WTC11 (cell line): Measurements from ENCODE around the gene POLR3A. TPM values are rescaled to one million over a fixed set of nuclear protein-coding genes. Genes with fewer than 3 reads are reported as not detected.

ENCODE experiments used
- ATAC-seq: fragments of 200-7000 bp; cut with Tn5 transposase; 2 replicates; pipeline ENCODE4 v1.10.0; 2021; ENCODE audit warnings: mild to moderate bottlenecking, moderate library complexity
- CTCF ChIA-PET: fragments of 300-600 bp; sonication (Branson Sonifier 250); formaldehyde crosslinking; loops from one replicate; lab custom pipeline; 2021; ENCODE audit warnings: antibody characterized with exemption; lab: Charles Lee
- POLR2A ChIA-PET: fragments of 350-600 bp; sonication (Branson Sonifier 250); formaldehyde crosslinking; loops from one replicate; lab custom pipeline; 2021; ENCODE audit warnings: antibody characterized with exemption; lab: Charles Lee
- DNase-seq: peaks from one replicate; pipeline ENCODE4 v3.0.0; 2021; ENCODE audit warnings: low spot score
- H3K27ac Mint-ChIP-seq: 2 replicates; pipeline ENCODE4 v1.8.0; 2021; ENCODE audit warnings: mixed read lengths
- H3K27me3 Mint-ChIP-seq: 2 replicates; pipeline ENCODE4 v1.8.0; 2021; ENCODE audit warnings: low read depth, mild to moderate bottlenecking, moderate library complexity, mixed read lengths
- H3K36me3 Mint-ChIP-seq: 2 replicates; pipeline ENCODE4 v1.8.0; 2021; ENCODE audit warnings: mixed read lengths
- H3K4me1 Mint-ChIP-seq: 2 replicates; pipeline ENCODE4 v1.8.0; 2022; ENCODE audit warnings: mixed read lengths
- H3K4me3 Mint-ChIP-seq: 2 replicates; pipeline ENCODE4 v1.8.0; 2021; ENCODE audit warnings: mild to moderate bottlenecking, moderate library complexity, mixed read lengths
- H3K9me3 Mint-ChIP-seq: 2 replicates; pipeline ENCODE4 v1.8.0; 2021; ENCODE audit warnings: mixed read lengths
- CREM ChIP-seq: sonication (generic); formaldehyde crosslinking; IDR thresholded peaks from 2 replicates; pipeline ENCODE4 v1.8.1; 2022; ENCODE audit warnings: mild to moderate bottlenecking, missing genetic modification reagents, moderate library complexity
- ESRRA ChIP-seq: sonication (generic); formaldehyde crosslinking; IDR thresholded peaks from 2 replicates; pipeline ENCODE4 v1.8.1; 2022; ENCODE audit warnings: mild to moderate bottlenecking, missing genetic modification reagents, borderline replicate concordance
- GABPB1 ChIP-seq: sonication (generic); formaldehyde crosslinking; IDR thresholded peaks from 2 replicates; pipeline ENCODE4 v1.8.1; 2023; ENCODE audit warnings: mild to moderate bottlenecking, missing genetic modification reagents
- JUN ChIP-seq: sonication (generic); formaldehyde crosslinking; IDR thresholded peaks from 2 replicates; pipeline ENCODE4 v1.8.0; 2023; ENCODE audit warnings: mild to moderate bottlenecking, missing genetic modification reagents
- ZNF219 ChIP-seq: sonication (generic); formaldehyde crosslinking; IDR thresholded peaks from 2 replicates; pipeline ENCODE4 v1.8.0; 2023; ENCODE audit warnings: missing genetic modification reagents, mild to moderate bottlenecking, borderline replicate concordance
- ZNF232 ChIP-seq: sonication (generic); formaldehyde crosslinking; IDR thresholded peaks from 2 replicates; pipeline ENCODE4 v1.8.0; 2022; ENCODE audit warnings: mild to moderate bottlenecking, missing genetic modification reagents
- ZNF263 ChIP-seq: sonication (generic); formaldehyde crosslinking; IDR thresholded peaks from 2 replicates; pipeline ENCODE4 v1.8.1; 2022; ENCODE audit warnings: low read depth, mild to moderate bottlenecking, moderate library complexity, missing genetic modification reagents
- total RNA-seq: library from RNA; stranded (reverse); gene quantifications from 3 replicates; pipeline ENCODE4 v1.2.3, GENCODE V29; 2021
- TF ChIP-seq, protein P1 (sequence below): sonication (generic); formaldehyde crosslinking; conservative IDR thresholded peaks from 2 replicates; pipeline ENCODE4 v1.8.1; 2022; ENCODE audit warnings: mild to moderate bottlenecking, missing genetic modification reagents
- TF ChIP-seq, protein P2 (sequence below): sonication (generic); formaldehyde crosslinking; IDR thresholded peaks from 2 replicates; pipeline ENCODE4 v1.8.0; 2023; ENCODE audit warnings: missing genetic modification reagents
- TF ChIP-seq, protein P3 (sequence below): sonication (generic); formaldehyde crosslinking; IDR thresholded peaks from 2 replicates; pipeline ENCODE4 v1.8.1; 2022; ENCODE audit warnings: low read depth, mild to moderate bottlenecking, moderate library complexity, missing genetic modification reagents, borderline replicate concordance
- TF ChIP-seq, protein P4 (sequence below): sonication (generic); formaldehyde crosslinking; IDR thresholded peaks from 2 replicates; pipeline ENCODE4 v1.8.0; 2022; ENCODE audit warnings: mild to moderate bottlenecking, missing genetic modification reagents
- TF ChIP-seq, protein P5 (sequence below): sonication (generic); formaldehyde crosslinking; conservative IDR thresholded peaks from 2 replicates; pipeline ENCODE4 v1.8.1; 2023; ENCODE audit warnings: mild to moderate bottlenecking, low read depth, missing genetic modification reagents, moderate library complexity
- TF ChIP-seq, protein P6 (sequence below): fragments of 250-450 bp; sonication (Bioruptor Pico); IDR thresholded peaks from 2 replicates; pipeline ENCODE4 v1.8.0; 2021; ENCODE audit warnings: mild to moderate bottlenecking

The POLR3A gene
- total RNA-seq, 1 experiment from 2014 or later = 32.2 TPM

DNA sequence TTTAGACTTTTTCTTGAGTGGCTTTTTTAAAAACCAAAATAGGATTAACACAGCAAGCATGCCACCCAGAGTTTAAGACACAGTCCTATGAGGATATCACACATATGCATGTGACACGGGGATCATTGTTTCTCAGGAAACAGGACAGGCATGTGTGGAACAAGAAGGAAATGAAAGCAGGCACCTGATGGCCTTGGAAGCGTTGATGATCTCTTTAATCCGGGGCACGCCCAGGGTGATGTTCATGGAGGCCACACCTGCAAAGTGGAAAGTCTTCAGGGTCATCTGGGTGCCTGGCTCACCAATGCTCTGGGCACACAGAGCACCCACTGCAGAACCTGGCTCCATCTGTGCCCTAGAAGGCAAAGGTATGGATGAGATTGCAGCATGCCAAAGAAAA, 44.3 kb downstream of the POLR3A start:
- ATAC-seq = no peak
- Mint-ChIP-seq H3K36me3 (peaks cover 88% of the 10 kb centered on the region), H3K4me3 (no peak overlapping the region)

DNA sequence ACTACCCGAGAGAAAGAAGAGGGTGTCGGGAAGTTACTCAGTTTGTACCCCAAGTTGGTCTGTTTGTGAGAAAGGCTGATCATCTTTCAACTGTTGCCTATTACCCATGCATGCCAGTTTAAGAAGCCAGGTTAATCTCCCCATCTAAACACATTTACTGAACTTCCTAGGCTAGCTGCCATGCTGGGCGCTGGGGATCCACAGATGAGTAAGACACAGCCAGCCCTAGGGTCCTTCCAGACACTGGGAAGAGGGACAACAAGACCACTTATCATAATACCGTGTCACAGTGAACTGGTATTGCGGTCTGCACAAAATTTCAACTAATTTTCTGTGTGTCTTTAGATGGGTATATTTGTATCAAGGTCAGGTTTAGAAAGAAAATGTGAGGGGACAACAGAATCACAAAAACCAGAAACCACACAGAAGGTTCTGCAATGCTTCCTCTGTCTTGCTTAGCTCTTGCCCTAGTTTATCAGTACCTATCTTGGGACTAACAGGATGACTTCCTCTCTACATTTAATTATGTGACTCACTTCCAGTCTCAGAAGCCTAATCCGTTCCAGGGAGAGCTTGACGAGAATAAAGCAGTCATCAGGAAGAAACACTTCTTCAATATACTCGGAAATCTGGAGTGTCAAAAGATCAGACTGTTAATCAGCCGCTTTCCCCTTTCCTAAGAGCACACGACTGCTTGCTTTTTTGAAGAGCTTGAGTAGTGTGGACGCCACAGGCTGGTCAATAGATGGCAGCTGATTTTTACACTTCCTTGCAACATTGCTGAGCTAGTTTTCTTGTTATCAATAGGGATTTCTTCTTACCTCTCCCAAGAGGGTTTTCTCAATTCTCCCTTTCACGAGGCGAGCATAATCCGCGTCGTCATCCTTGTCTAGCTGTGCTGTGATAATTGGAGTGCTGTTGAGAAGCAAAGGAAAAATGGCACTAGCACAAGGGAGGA, 45.7 kb downstream of the POLR3A start:
- ChIA-PET CTCF (interaction anchor here (1.0 to 1.2 kb wide), 2 partner anchors 9 to 94 kb away, joined by 4 to 5 read pairs; no protein-coding TSS in a partner anchor), POLR2A (no interaction called here)
- Mint-ChIP-seq H3K4me1 (peaks cover 5% of the 10 kb centered on the region; the same call in 1 of the 2 replicates), H3K27me3 (no peaks in the 10 kb centered on the region), H3K9me3 (no peaks in the 10 kb centered on the region), H3K4me3 (no peak overlapping the region), H3K36me3 (peaks cover 85% of the 10 kb centered on the region), H3K27ac (no peak overlapping the region)
- TF ChIP-seq, protein P1, sequence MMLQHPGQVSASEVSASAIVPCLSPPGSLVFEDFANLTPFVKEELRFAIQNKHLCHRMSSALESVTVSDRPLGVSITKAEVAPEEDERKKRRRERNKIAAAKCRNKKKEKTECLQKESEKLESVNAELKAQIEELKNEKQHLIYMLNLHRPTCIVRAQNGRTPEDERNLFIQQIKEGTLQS = no peak
- TF ChIP-seq JUN (CRISPR knock-in tag) = no peak
- no peak for TF ChIP-seq ZNF219 (CRISPR knock-in tag)
- no peak for TF ChIP-seq CREM (CRISPR knock-in tag)
- TF ChIP-seq ZNF232 (CRISPR knock-in tag) = no peak
- TF ChIP-seq, protein P2, sequence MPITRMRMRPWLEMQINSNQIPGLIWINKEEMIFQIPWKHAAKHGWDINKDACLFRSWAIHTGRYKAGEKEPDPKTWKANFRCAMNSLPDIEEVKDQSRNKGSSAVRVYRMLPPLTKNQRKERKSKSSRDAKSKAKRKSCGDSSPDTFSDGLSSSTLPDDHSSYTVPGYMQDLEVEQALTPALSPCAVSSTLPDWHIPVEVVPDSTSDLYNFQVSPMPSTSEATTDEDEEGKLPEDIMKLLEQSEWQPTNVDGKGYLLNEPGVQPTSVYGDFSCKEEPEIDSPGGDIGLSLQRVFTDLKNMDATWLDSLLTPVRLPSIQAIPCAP (CRISPR knock-in tag) = no peak
- TF ChIP-seq ZNF263 (CRISPR knock-in tag) = no peak
- no peak for TF ChIP-seq GABPB1 (CRISPR knock-in tag)
- no peak for TF ChIP-seq ESRRA (CRISPR knock-in tag)
- ATAC-seq (no peak), DNase-seq (no peak)

More for the DNA sequence above, 44.3 kb downstream of the POLR3A start:
- H3K4me1 Mint-ChIP-seq = peaks cover 5% of the 10 kb centered on the region; the same call in 1 of the 2 replicates
- H3K9me3 Mint-ChIP-seq = no peaks in the 10 kb centered on the region
- TF ChIP-seq, protein P3, sequence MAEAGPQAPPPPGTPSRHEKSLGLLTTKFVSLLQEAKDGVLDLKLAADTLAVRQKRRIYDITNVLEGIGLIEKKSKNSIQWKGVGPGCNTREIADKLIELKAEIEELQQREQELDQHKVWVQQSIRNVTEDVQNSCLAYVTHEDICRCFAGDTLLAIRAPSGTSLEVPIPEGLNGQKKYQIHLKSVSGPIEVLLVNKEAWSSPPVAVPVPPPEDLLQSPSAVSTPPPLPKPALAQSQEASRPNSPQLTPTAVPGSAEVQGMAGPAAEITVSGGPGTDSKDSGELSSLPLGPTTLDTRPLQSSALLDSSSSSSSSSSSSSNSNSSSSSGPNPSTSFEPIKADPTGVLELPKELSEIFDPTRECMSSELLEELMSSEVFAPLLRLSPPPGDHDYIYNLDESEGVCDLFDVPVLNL = no peak
- TF ChIP-seq, protein P4, sequence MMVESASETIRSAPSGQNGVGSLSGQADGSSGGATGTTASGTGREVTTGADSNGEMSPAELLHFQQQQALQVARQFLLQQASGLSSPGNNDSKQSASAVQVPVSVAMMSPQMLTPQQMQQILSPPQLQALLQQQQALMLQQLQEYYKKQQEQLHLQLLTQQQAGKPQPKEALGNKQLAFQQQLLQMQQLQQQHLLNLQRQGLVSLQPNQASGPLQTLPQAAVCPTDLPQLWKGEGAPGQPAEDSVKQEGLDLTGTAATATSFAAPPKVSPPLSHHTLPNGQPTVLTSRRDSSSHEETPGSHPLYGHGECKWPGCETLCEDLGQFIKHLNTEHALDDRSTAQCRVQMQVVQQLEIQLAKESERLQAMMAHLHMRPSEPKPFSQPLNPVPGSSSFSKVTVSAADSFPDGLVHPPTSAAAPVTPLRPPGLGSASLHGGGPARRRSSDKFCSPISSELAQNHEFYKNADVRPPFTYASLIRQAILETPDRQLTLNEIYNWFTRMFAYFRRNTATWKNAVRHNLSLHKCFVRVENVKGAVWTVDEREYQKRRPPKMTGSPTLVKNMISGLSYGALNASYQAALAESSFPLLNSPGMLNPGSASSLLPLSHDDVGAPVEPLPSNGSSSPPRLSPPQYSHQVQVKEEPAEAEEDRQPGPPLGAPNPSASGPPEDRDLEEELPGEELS (CRISPR knock-in tag) = no peak
- TF ChIP-seq, protein P5, sequence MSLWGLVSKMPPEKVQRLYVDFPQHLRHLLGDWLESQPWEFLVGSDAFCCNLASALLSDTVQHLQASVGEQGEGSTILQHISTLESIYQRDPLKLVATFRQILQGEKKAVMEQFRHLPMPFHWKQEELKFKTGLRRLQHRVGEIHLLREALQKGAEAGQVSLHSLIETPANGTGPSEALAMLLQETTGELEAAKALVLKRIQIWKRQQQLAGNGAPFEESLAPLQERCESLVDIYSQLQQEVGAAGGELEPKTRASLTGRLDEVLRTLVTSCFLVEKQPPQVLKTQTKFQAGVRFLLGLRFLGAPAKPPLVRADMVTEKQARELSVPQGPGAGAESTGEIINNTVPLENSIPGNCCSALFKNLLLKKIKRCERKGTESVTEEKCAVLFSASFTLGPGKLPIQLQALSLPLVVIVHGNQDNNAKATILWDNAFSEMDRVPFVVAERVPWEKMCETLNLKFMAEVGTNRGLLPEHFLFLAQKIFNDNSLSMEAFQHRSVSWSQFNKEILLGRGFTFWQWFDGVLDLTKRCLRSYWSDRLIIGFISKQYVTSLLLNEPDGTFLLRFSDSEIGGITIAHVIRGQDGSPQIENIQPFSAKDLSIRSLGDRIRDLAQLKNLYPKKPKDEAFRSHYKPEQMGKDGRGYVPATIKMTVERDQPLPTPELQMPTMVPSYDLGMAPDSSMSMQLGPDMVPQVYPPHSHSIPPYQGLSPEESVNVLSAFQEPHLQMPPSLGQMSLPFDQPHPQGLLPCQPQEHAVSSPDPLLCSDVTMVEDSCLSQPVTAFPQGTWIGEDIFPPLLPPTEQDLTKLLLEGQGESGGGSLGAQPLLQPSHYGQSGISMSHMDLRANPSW (CRISPR knock-in tag) = no peak
- TF ChIP-seq, protein P6, sequence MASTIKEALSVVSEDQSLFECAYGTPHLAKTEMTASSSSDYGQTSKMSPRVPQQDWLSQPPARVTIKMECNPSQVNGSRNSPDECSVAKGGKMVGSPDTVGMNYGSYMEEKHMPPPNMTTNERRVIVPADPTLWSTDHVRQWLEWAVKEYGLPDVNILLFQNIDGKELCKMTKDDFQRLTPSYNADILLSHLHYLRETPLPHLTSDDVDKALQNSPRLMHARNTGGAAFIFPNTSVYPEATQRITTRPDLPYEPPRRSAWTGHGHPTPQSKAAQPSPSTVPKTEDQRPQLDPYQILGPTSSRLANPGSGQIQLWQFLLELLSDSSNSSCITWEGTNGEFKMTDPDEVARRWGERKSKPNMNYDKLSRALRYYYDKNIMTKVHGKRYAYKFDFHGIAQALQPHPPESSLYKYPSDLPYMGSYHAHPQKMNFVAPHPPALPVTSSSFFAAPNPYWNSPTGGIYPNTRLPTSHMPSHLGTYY (CRISPR knock-in tag) = no peak
- no peak overlapping the region for H3K27ac Mint-ChIP-seq
- ChIA-PET POLR2A (no interaction called here), CTCF (no interaction called here)
- H3K27me3 Mint-ChIP-seq = no peaks in the 10 kb centered on the region
- DNase-seq = no peak
